DND-41 (cell line): ENCODE measurements around the gene MEN1.

Experiments used
- ATAC-seq: fragments of 200-7000 bp; cut with Tn5 transposase; 3 replicates; pipeline ENCODE4 v1.9.1; 2021; ENCODE audit warnings: low read depth; ENCODE audit not compliant: insufficient read depth
- DNase-seq: peaks from one replicate; pipeline ENCODE4 v3.0.0-alpha.2; 2020
- H2AFZ ChIP-seq: 2 replicates; pipeline ENCODE4 v1.6.0; 2012; ENCODE audit warnings: low read depth, low read length
- H3K27ac ChIP-seq: 2 replicates; pipeline ENCODE4 v1.5.1; 2012; ENCODE audit warnings: low read length, inconsistent platforms
- H3K27me3 ChIP-seq: fragments of 200-600 bp; sonication (generic); 2 replicates; pipeline ENCODE4 v1.6.0; 2012; ENCODE audit warnings: low read length, mild to moderate bottlenecking, inconsistent platforms; ENCODE audit not compliant: insufficient read depth, poor library complexity
- H3K36me3 ChIP-seq: 2 replicates; pipeline ENCODE4 v1.5.1; 2012; ENCODE audit warnings: low read length, inconsistent platforms; ENCODE audit not compliant: insufficient read depth
- H3K4me1 ChIP-seq: 2 replicates; pipeline ENCODE4 v1.5.1; 2012; ENCODE audit warnings: mild to moderate bottlenecking, low read length; ENCODE audit not compliant: insufficient read depth
- H3K4me2 ChIP-seq: 2 replicates; pipeline ENCODE4 v1.6.0; 2012; ENCODE audit warnings: mild to moderate bottlenecking, moderate library complexity, low read length, inconsistent platforms; ENCODE audit not compliant: insufficient read depth
- H3K4me3 ChIP-seq, 2 experiments: fragments of 200-600 bp in 1 of 2; shearing (Covaris generic) in 1 of 2; 2 replicates each; pipeline ENCODE4 v1.5.1; 2012 to 2016; ENCODE audit warnings: inconsistent platforms in 2 of 2, low read length in 2 of 2, mild to moderate bottlenecking in 2 of 2, low read depth in 1 of 2, moderate library complexity in 1 of 2
- H3K79me2 ChIP-seq: 2 replicates; pipeline ENCODE4 v1.6.0; 2012; ENCODE audit warnings: low read length, inconsistent platforms; ENCODE audit not compliant: insufficient read depth
- H3K9ac ChIP-seq: 2 replicates; pipeline ENCODE4 v1.6.0; 2012; ENCODE audit warnings: low read depth, mild to moderate bottlenecking, inconsistent platforms, low read length, moderate library complexity
- H3K9me3 ChIP-seq: 2 replicates; pipeline ENCODE4 v1.5.1; 2012; ENCODE audit warnings: low read length, moderate library complexity, mild to moderate bottlenecking, inconsistent platforms; ENCODE audit not compliant: insufficient read depth, severe bottlenecking
- H4K20me1 ChIP-seq: 2 replicates; pipeline ENCODE4 v1.6.0; 2012; ENCODE audit warnings: low read length; ENCODE audit not compliant: insufficient read depth
- CTCF ChIP-seq: IDR thresholded peaks from 2 replicates; pipeline ENCODE4 v1.5.1; 2012; ENCODE audit warnings: borderline replicate concordance, low read length, moderate library complexity, mild to moderate bottlenecking; ENCODE audit not compliant: poor library complexity, severe bottlenecking; ENCODE audit errors: extremely low read depth
- EZH2 ChIP-seq: IDR thresholded peaks from 3 replicates; pipeline ENCODE4 v1.6.1; 2012; ENCODE audit warnings: borderline replicate concordance, low read depth, mild to moderate bottlenecking, moderate library complexity, low read length, inconsistent platforms; ENCODE audit not compliant: severe bottlenecking

The MEN1 gene

GRCh38 chr11:64755681-64756361 is 54.5 kb downstream of the MEN1 start:
- Histone ChIP-seq H3K9me3 (no peaks in the 10 kb centered on the region), H3K4me3 (no peak overlapping the region), H3K4me1 (no peaks in the 10 kb centered on the region), H3K9ac (no peak overlapping the region), H3K4me2 (no peak overlapping the region), H3K79me2 (no peaks in the 10 kb centered on the region), H4K20me1 (peaks cover 5% of the 10 kb centered on the region), H3K36me3 (no peaks in the 10 kb centered on the region), H2AFZ (no peak overlapping the region), H3K27me3 (no peaks in the 10 kb centered on the region), H3K27ac (no peak overlapping the region)
- no peak for DNase-seq
- no peak for TF ChIP-seq CTCF
- TF ChIP-seq EZH2: no peak
- no peak for ATAC-seq

GRCh38 chr11:64754919-64755662 is 55.3 kb downstream of the MEN1 start:
- Histone ChIP-seq H3K4me3 (no peak overlapping the region), H2AFZ (no peak overlapping the region), H3K9ac (no peak overlapping the region), H3K79me2 (no peaks in the 10 kb centered on the region), H3K27ac (no peak overlapping the region), H3K4me2 (no peak overlapping the region), H3K9me3 (no peaks in the 10 kb centered on the region), H4K20me1 (peaks cover 2% of the 10 kb centered on the region), H3K4me1 (no peaks in the 10 kb centered on the region), H3K36me3 (no peaks in the 10 kb centered on the region), H3K27me3 (no peaks in the 10 kb centered on the region)
- no peak for DNase-seq
- TF ChIP-seq CTCF: no peak
- TF ChIP-seq EZH2: no peak
- no peak for ATAC-seq

DNA sequence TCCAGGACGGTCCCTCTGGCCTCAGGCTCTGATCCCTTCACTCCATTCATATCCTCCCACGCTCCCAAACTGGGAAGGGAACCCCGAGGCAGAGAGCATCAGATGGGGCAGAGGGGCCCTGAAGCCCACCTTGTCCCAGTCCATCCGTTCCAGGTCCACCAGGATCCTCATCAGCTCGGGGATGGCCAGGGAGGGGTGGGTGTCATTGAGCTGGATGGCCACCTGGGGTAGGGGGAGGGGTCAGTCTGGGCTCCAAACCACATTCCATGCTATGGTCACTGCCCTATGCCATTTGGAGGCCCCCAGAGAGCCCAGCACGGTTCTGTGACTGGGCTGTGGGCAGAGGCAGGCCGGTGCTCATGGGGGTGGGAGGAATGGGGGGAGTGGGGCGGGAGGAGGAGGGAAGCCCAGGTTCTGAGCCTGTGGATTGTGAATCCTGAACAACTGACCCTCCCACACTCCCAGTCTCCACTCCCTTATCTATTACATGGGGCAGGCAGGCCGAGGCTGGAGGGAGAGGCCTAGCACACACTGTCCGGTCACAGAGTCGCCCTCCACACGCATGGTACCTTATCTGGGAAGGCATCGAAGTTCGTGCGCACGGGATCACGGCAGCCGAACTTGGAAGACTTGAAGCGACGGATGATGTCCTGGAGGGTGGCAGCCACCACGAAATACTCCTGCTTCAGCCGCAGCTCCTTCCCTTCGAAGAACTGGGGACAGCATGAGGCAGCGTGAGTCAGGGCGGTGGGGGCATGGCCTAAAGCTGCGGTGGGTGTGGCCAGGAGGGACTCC is 56.0 kb downstream of the MEN1 start:
- no peaks in the 10 kb centered on the region for H3K9me3 ChIP-seq
- H3K27me3 ChIP-seq: no peaks in the 10 kb centered on the region
- H3K79me2 ChIP-seq: no peaks in the 10 kb centered on the region
- H3K4me1 ChIP-seq: no peaks in the 10 kb centered on the region
- H3K27ac ChIP-seq: no peak overlapping the region
- no peak for TF ChIP-seq CTCF
- no peak for TF ChIP-seq EZH2
- H3K36me3 ChIP-seq: no peaks in the 10 kb centered on the region
- no peak overlapping the region for H3K9ac ChIP-seq
- no peak for ATAC-seq
- H4K20me1 ChIP-seq: no peaks in the 10 kb centered on the region
- no peak overlapping the region for H2AFZ ChIP-seq
- no peak overlapping the region for H3K4me3 ChIP-seq
- no peak for DNase-seq
- no peak overlapping the region for H3K4me2 ChIP-seq
